Left lung (tissue), 10 donors: ENCODE data around the gene GPR150. TPM values are rescaled to one million over a fixed set of nuclear protein-coding genes. Genes with fewer than 3 reads are reported as not detected.

ENCODE experiments used
- ATAC-seq: fragments of 200-7000 bp; cut with Tn5 transposase; one replicate; pipeline ENCODE4 v1.9.1; 2020; ENCODE audit warnings: moderate library complexity
- DNase-seq, 4 donors: peaks; one replicate each; pipeline ENCODE4 v3.0.0-alpha.2; 2013 to 2020
- H3K27ac ChIP-seq, 2 donors: fragments of 200-600 bp; sonication (generic) in 1 of 2; one replicate each; pipeline versions ENCODE4 v1.5.0 to v1.8.0; 2020 to 2021
- H3K27me3 ChIP-seq, 2 donors: fragments of 200-600 bp; sonication (generic) in 1 of 2; one replicate each; pipeline versions ENCODE4 v1.5.0 to v1.8.0; 2020 to 2021
- H3K36me3 ChIP-seq, 2 donors: fragments of 200-600 bp; sonication (generic) in 1 of 2; one replicate each; pipeline versions ENCODE4 v1.5.0 to v1.8.0; 2020 to 2021
- H3K4me1 ChIP-seq, 2 donors: fragments of 200-600 bp; one replicate each; pipeline ENCODE4 v1.8.0; 2021
- H3K4me3 ChIP-seq, 2 donors: fragments of 200-600 bp; sonication (generic) in 1 of 2; one replicate each; pipeline versions ENCODE4 v1.5.0 to v1.8.0; 2020 to 2021; ENCODE audit warnings: mild to moderate bottlenecking in 1 of 2
- H3K9me3 ChIP-seq, 2 donors: fragments of 200-600 bp; sonication (generic) in 1 of 2; one replicate each; pipeline versions ENCODE4 v1.5.0 to v1.8.0; 2020 to 2021
- intact Hi-C, 2 donors: fragments of 100-400 bp; cut with DNase I; formaldehyde crosslinking; loops; one replicate each; pipeline versions ENCODE4 v1.11.2 to v1.14.2; 2022
- polyA plus RNA-seq, 6 donors: library from polyadenylated mRNA; unstranded; fragments of 120-200 nt; gene quantifications; one replicate each; pipeline ENCODE4 v1.2.1, GENCODE V29; 2013; ENCODE audit not compliant: insufficient read length in 6 of 6
- total RNA-seq, 2 donors: library from RNA; stranded (reverse); fragmentation: NEBNext Ultra II Directional; extraction: Animal tissue kit (Norgen Biotek cat#: 25700); gene quantifications; one replicate each; pipeline ENCODE4 v1.2.1, GENCODE V29; 2021
- TF ChIP-seq, protein P1 (sequence below), 2 donors: fragments of 200-600 bp; sonication (generic) in 1 of 2; IDR thresholded peaks; one replicate each; pipeline versions ENCODE4 v1.5.0 to v1.8.0; 2021; ENCODE audit warnings: antibody characterized with exemption in 2 of 2
- donor health status: DM: no; HTN: yes; CAD: no.
- donor health status: DM: no; HTN: no; CAD: no.

The GPR150 gene
- total and polyA plus RNA-seq, 8 donors = 0.16 to 0.26 TPM; not detected in 6

DNA sequence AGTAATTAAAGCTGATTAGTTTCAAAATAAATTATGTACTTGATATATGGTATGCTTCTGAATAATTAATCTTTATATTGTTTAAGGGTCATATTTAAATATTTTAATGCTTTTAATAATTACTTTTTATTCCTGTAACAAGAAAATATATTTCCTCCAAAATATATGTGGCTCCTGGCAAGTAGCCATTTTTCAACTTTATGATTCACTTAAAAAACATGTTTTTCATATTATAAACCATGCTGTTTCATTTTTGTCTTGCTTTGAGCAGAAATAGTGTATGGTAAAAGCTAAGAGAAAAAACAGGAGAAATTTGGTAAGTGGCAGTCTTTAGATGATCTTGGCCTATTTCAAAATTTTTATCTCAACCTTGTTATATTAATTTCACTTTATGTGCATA lies 48.3 kb downstream of the GPR150 start:
- Histone ChIP-seq H3K27me3 (no peaks in the 10 kb centered on the region), H3K36me3 (no peaks in the 10 kb centered on the region), H3K4me1 (peaks cover 4 to 5% of the 10 kb centered on the region in 2 donors), H3K4me3 (no peak overlapping the region), H3K9me3 (no peaks in the 10 kb centered on the region), H3K27ac (no peak overlapping the region)
- TF ChIP-seq, protein P1, sequence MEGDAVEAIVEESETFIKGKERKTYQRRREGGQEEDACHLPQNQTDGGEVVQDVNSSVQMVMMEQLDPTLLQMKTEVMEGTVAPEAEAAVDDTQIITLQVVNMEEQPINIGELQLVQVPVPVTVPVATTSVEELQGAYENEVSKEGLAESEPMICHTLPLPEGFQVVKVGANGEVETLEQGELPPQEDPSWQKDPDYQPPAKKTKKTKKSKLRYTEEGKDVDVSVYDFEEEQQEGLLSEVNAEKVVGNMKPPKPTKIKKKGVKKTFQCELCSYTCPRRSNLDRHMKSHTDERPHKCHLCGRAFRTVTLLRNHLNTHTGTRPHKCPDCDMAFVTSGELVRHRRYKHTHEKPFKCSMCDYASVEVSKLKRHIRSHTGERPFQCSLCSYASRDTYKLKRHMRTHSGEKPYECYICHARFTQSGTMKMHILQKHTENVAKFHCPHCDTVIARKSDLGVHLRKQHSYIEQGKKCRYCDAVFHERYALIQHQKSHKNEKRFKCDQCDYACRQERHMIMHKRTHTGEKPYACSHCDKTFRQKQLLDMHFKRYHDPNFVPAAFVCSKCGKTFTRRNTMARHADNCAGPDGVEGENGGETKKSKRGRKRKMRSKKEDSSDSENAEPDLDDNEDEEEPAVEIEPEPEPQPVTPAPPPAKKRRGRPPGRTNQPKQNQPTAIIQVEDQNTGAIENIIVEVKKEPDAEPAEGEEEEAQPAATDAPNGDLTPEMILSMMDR (IDR thresholded peaks at IDR 0.05) = no peak
- ATAC-seq = no peak
- no peak for DNase-seq
- intact Hi-C loops = loop anchor here in 1 of 2 donors (5.0 kb wide), 1 partner anchor 174 kb away; no protein-coding TSS in a partner anchor

DNA sequence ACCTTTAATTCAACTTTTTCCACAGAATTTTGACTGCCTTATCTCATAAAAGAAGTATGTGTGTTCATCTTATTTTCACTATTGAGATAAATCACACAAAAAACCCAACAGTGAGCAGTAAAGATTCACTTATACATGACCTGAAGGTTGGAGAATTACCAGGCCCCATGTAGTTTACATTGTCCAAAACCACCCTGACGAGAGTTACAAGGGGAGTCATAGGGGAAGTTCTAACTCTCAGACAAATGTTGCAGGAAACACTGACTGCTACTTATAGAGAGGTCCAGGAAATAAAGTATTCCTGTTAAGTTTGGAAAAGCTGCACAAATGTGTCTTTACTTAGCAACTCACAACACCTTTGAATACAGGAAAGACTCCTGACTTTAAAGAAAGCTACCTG lies 48.8 kb downstream of the GPR150 start:
- H3K4me3 ChIP-seq = no peak overlapping the region
- H3K27ac ChIP-seq = no peak overlapping the region
- H3K27me3 ChIP-seq = no peaks in the 10 kb centered on the region
- H3K4me1 ChIP-seq = peaks cover 4 to 5% of the 10 kb centered on the region in 2 donors
- no peak for DNase-seq
- H3K36me3 ChIP-seq = no peaks in the 10 kb centered on the region
- TF ChIP-seq, protein P1 (IDR thresholded peaks at IDR 0.05) = no peak
- intact Hi-C loops = loop anchor here in 1 of 2 donors (5.0 kb wide), 1 partner anchor 174 kb away; no protein-coding TSS in a partner anchor
- H3K9me3 ChIP-seq = no peaks in the 10 kb centered on the region
- no peak for ATAC-seq

DNA sequence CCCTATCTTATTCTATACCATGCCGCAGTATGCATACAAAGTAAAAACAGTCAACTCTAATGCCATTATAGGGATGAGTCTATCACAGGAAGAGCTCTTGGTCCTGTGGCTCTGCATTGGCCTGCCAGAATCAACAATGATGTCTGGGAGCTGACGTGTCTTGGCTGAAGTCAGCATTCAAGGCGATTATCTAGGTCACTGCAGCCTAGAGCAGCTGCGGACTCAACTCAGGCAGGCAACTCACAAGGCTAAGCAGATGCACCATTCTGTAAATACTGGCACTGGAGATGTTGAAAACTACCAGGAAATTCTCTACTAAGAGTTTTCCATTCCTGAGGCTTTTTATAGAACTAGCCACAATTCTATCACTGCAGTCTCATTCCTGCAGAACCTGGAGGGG lies 49.7 kb downstream of the GPR150 start:
- H3K4me1 ChIP-seq = peaks cover 2 to 4% of the 10 kb centered on the region in 2 donors
- TF ChIP-seq, protein P1 (IDR thresholded peaks at IDR 0.05) = no peak
- DNase-seq = peak in 1 of 4 donors; percentile 64
- no peaks in the 10 kb centered on the region for H3K9me3 ChIP-seq
- H3K27ac ChIP-seq = no peak overlapping the region
- intact Hi-C loops = loop anchor here in 1 of 2 donors (5.0 kb wide), 1 partner anchor 173 kb away; no protein-coding TSS in a partner anchor
- H3K36me3 ChIP-seq = no peaks in the 10 kb centered on the region
- ATAC-seq = peak; percentile 68
- no peak overlapping the region for H3K4me3 ChIP-seq
- H3K27me3 ChIP-seq = no peaks in the 10 kb centered on the region

DNA sequence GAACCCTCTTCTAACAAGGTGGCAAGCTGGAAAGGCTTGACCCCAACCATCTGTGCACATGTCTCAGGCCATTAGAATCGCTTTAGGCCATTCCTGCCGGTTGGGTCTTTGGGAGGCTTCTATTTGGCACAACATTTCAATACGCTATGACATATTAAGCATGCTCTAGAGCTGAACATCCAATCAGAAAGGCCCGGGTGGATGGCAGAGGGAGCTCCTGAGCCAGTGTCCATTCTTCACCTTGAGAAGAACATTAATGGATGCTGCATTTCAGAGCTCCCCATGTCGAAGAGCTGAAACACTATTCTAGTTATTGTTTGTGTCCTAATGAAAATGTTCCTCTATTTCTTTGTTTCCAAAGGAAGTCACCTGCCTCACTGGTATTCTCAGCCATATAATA lies 50.1 kb downstream of the GPR150 start:
- ATAC-seq = no peak
- TF ChIP-seq, protein P1 (IDR thresholded peaks at IDR 0.05) = no peak
- H3K27me3 ChIP-seq = no peaks in the 10 kb centered on the region
- DNase-seq = no peak
- H3K4me3 ChIP-seq = no peak overlapping the region
- intact Hi-C loops = loop anchor here in 1 of 2 donors (5.0 kb wide), 1 partner anchor 172 kb away; no protein-coding TSS in a partner anchor
- H3K4me1 ChIP-seq = peaks cover 0 to 4% of the 10 kb centered on the region in 2 donors
- H3K9me3 ChIP-seq = no peaks in the 10 kb centered on the region
- H3K36me3 ChIP-seq = no peaks in the 10 kb centered on the region
- no peak overlapping the region for H3K27ac ChIP-seq

DNA sequence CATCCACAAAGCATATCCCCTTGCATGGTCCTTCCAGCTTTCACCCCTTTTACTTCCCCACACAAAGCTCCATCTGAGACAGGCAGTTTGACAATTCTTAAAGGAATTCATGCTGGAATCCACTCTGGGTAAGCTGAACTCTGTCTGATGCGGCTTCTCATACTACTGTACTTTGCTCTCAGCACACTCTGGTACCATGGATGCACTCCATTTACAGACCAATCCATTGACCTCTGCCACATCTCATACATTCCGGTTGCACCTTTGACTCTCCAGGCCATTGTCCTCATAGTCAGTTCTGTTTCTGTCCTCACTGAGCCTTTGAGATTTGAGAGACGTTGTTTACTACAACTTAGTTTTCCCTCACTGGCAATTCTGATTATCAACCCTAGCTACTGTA lies 50.7 kb downstream of the GPR150 start:
- peaks cover 0 to 4% of the 10 kb centered on the region in 2 donors for H3K4me1 ChIP-seq
- no peaks in the 10 kb centered on the region for H3K9me3 ChIP-seq
- H3K4me3 ChIP-seq = no peak overlapping the region
- DNase-seq (no peak), ATAC-seq (no peak)
- no peaks in the 10 kb centered on the region for H3K27me3 ChIP-seq
- TF ChIP-seq, protein P1 (IDR thresholded peaks at IDR 0.05) = no peak
- intact Hi-C loops = no loop called here
- no peaks in the 10 kb centered on the region for H3K36me3 ChIP-seq
- no peak overlapping the region for H3K27ac ChIP-seq

Other genes starting within 250 kb of the GPR150 start
- gene FAM81B, start 228.7 kb upstream of the GPR150 start, total RNA-seq = 1 to 10 TPM in 1 of 2 donors, under 1 TPM in 1; 0.90 to 3.8 TPM
- 10 to 100 TPM in 1 of 6 donors, 1 to 10 TPM in 5; 1.4 to 12.3 (median 6.6) TPM for gene FAM81B, start 228.7 kb upstream of the GPR150 start, polyA plus RNA-seq
- 10 to 100 TPM; 74.9 to 82.4 TPM for gene SKIC3, start 65.1 kb upstream of the GPR150 start, total RNA-seq
- 100 to 1,000 TPM in 2 of 6 donors, 10 to 100 TPM in 4; 89.8 to 116 (median 96.2) TPM for gene SKIC3, start 65.1 kb upstream of the GPR150 start, polyA plus RNA-seq
- gene ARSK, start 65.0 kb upstream of the GPR150 start, total RNA-seq = 1 to 10 TPM; 5.0 to 5.8 TPM
- 10 to 100 TPM; 10.7 to 16.0 (median 12.6) TPM for gene ARSK, start 65.0 kb upstream of the GPR150 start, polyA plus RNA-seq
- gene RFESD, start 26.7 kb downstream of the GPR150 start, total RNA-seq = 1 to 10 TPM; 2.7 TPM
- 1 to 10 TPM; 4.3 to 6.1 (median 5.4) TPM for gene RFESD, start 26.7 kb downstream of the GPR150 start, polyA plus RNA-seq
- under 1 TPM; 0.31 to 0.52 TPM for gene SPATA9, start 62.9 kb downstream of the GPR150 start, total RNA-seq
- gene SPATA9, start 62.9 kb downstream of the GPR150 start, polyA plus RNA-seq = 1 to 10 TPM in 5 of 6 donors, under 1 TPM in 1; 0.91 to 2.3 (median 1.5) TPM
- 10 to 100 TPM; 26.5 to 93.0 TPM for gene RHOBTB3, start 111.2 kb downstream of the GPR150 start, total RNA-seq
- 10 to 100 TPM; 55.0 to 71.7 (median 64.1) TPM for gene RHOBTB3, start 111.2 kb downstream of the GPR150 start, polyA plus RNA-seq
- gene GLRX, start 202.6 kb downstream of the GPR150 start, total RNA-seq = 10 to 100 TPM; 60.3 to 98.1 TPM
- 10 to 100 TPM; 21.8 to 35.4 (median 27.7) TPM for gene GLRX, start 202.6 kb downstream of the GPR150 start, polyA plus RNA-seq